Measurements from ENCODE around the gene PHB1.

- TF ChIP-seq CTCF (conservative IDR thresholded peaks at IDR 0.05; ENCODE audit: low read depth, low read length) = no peak
- no peak for TF ChIP-seq EZH2phosphoT487 (IDR thresholded peaks at IDR 0.05; ENCODE audit: borderline replicate concordance, low read length)
- no peak for TF ChIP-seq EZH2 (IDR thresholded peaks at IDR 0.05; ENCODE audit: low read length, unreplicated experiment)
Observed at GRCh38 chr17:49373115-49373514, 41.6 kb downstream of the PHB1 start.
